AG04450 (cell line): ENCODE results near the gene NEK11. TPM values are rescaled to one million over a fixed set of nuclear protein-coding genes. Genes with fewer than 3 reads are reported as not detected.

ENCODE experiments used
- CTCF ChIA-PET: fragments of 300-600, 350-600 bp; formaldehyde crosslinking; extraction: SDS; loops from one replicate; lab custom pipeline; 2022; ENCODE audit warnings: antibody characterized with exemption, inconsistent platforms; lab: Charles Lee
- POLR2A ChIA-PET: fragments of 350-600 bp; formaldehyde crosslinking; extraction: SDS; loops from one replicate; lab custom pipeline; 2021; ENCODE audit warnings: antibody characterized with exemption, inconsistent platforms; lab: Yijun Ruan, JAX
- DNase-seq: peaks from one replicate; pipeline ENCODE4 v3.0.0-alpha.2; 2011; ENCODE audit warnings: low read depth, low spot score
- H3K27ac ChIP-seq: one replicate; pipeline ENCODE4 v1.5.1; 2012; ENCODE audit warnings: low read depth, low read length, control low read depth
- H3K27me3 ChIP-seq: one replicate; pipeline ENCODE4 v1.6.0; 2012; ENCODE audit warnings: low read length; ENCODE audit not compliant: control insufficient read depth, insufficient read depth
- H3K4me3 ChIP-seq: 2 replicates; pipeline ENCODE4 v1.5.1; 2011; ENCODE audit warnings: mild to moderate bottlenecking, low read depth, low read length, control low read depth
- H3K9me3 ChIP-seq: 2 replicates; pipeline ENCODE4 v1.5.1; 2012; ENCODE audit warnings: low read length; ENCODE audit not compliant: control insufficient read depth, insufficient read depth
- polyA plus RNA-seq: library from polyadenylated mRNA; depleted of rRNA; stranded (reverse); fragments of >200 nt; gene quantifications from 2 replicates; pipeline ENCODE4 v1.2.3, GENCODE V29; 2011
- TF ChIP-seq, protein P1 (sequence below): IDR thresholded peaks from 2 replicates; pipeline ENCODE4 v1.5.1; 2011; ENCODE audit warnings: low read depth, low read length, control low read depth, inconsistent platforms

Gene NEK11
- polyA plus RNA-seq, 1 experiment, result 4.0 TPM

GRCh38 chr3:131304890-131305289 is 278.2 kb downstream of the NEK11 start:
- POLR2A ChIA-PET, result no interaction called here
- TF ChIP-seq, protein P1, sequence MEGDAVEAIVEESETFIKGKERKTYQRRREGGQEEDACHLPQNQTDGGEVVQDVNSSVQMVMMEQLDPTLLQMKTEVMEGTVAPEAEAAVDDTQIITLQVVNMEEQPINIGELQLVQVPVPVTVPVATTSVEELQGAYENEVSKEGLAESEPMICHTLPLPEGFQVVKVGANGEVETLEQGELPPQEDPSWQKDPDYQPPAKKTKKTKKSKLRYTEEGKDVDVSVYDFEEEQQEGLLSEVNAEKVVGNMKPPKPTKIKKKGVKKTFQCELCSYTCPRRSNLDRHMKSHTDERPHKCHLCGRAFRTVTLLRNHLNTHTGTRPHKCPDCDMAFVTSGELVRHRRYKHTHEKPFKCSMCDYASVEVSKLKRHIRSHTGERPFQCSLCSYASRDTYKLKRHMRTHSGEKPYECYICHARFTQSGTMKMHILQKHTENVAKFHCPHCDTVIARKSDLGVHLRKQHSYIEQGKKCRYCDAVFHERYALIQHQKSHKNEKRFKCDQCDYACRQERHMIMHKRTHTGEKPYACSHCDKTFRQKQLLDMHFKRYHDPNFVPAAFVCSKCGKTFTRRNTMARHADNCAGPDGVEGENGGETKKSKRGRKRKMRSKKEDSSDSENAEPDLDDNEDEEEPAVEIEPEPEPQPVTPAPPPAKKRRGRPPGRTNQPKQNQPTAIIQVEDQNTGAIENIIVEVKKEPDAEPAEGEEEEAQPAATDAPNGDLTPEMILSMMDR, result no peak
- CTCF ChIA-PET, result no interaction called here

DNA sequence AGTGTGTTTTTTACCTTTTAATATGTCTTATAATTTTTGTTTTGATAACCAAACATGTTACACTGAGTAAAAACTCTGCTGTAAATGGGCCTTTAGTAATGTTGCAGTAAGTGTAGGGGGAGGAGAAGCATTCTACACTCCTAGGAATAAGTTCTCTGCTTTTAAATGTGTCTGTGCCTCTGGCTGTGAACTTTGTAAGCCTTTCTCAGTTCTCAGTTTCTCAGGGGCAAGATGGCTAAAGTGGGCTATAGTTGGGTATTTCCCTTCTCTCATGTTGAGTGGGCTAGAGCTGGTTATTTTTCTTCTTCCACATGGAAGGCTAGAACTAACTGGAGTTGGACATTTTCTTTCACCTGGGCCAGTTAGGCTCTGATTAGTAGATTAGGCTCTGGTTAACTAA is 279.6 kb downstream of the NEK11 start:
- POLR2A ChIA-PET, result no interaction called here
- Histone ChIP-seq H3K27ac (no peak overlapping the region), H3K27me3 (no peaks in the 10 kb centered on the region), H3K4me3 (no peak overlapping the region), H3K9me3 (no peaks in the 10 kb centered on the region)
- TF ChIP-seq, protein P1, result no peak
- CTCF ChIA-PET, result no interaction called here
- DNase-seq, result no peak

More at GRCh38 chr3:131304890-131305289, 278.2 kb downstream of the NEK11 start:
- no peak overlapping the region for H3K27ac ChIP-seq
- H3K9me3 ChIP-seq, result no peaks in the 10 kb centered on the region
- no peak for DNase-seq
- no peaks in the 10 kb centered on the region for H3K27me3 ChIP-seq
- no peak overlapping the region for H3K4me3 ChIP-seq

DNA sequence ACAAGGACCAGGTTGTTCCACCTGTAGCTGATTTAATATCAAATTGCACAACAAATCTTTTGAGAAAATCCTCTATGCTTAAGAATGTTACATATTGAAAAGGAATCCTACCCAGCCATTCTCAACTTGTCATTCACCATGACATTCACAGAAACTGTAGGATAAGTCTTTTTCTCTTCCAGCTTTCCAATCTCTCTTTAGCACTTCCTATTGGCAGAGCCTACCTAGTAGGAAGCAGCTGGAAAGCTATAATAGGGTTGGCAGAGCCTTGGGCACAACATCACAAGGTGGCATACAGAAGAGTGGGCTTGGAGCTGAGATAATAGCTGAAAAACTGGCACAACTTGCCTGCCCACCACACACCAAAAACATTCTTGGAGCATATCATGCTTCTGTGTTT is 287.6 kb downstream of the NEK11 start:
- Histone ChIP-seq H3K9me3 (no peaks in the 10 kb centered on the region), H3K27ac (no peak overlapping the region), H3K4me3 (no peak overlapping the region), H3K27me3 (no peaks in the 10 kb centered on the region)
- ChIA-PET POLR2A (no interaction called here), CTCF (no interaction called here)
- TF ChIP-seq, protein P1, result no peak
- DNase-seq, result no peak

DNA sequence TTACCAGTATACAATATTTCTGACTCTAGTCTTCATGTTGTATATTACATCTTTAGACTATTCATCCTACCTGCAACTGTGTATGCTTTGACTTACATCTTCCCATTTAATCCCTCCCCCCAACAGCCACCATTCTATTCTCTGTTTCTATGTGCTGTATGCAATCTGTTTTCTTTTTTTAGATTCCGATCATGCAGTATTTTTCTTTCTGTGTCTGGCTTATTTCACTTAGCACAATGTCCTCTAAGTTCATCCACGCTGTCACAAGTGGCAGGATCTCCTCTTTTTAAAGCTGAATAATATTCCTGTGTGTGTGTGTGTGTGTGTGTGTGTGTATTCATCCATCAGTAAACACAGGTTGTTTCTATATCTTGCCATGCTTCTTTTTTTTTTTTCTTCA is 288.5 kb downstream of the NEK11 start:
- POLR2A ChIA-PET, result no interaction called here
- Histone ChIP-seq H3K9me3 (no peaks in the 10 kb centered on the region), H3K27ac (no peak overlapping the region), H3K4me3 (no peak overlapping the region), H3K27me3 (no peaks in the 10 kb centered on the region)
- TF ChIP-seq, protein P1, result no peak
- DNase-seq, result no peak
- CTCF ChIA-PET, result no interaction called here

DNA sequence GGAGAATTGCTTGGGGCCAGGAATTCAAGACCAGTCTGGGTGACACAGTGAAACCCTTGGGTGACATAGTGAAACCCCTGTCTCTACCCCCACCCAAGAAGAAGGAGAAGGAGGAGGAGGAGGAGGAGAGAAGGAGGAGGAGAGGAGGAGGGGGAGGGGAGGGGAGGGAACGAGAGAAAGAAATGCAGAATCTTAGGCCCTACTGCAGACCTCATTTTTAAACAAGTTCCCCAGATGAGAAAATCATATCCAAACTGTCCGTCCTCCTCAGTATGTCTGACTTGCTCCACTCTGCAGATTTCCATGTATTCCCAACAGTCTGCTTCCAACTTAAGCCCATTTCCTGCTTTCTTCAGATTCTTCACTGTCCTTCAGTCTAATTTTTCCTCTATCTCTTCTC is 291.0 kb downstream of the NEK11 start:
- CTCF ChIA-PET, result interaction anchor here (0.5 to 0.6 kb wide), 2 partner anchors 25 to 1668 kb away, joined by 4 read pairs; no protein-coding TSS in a partner anchor
- Histone ChIP-seq H3K27me3 (peaks cover 2% of the 10 kb centered on the region), H3K4me3 (no peak overlapping the region), H3K9me3 (no peaks in the 10 kb centered on the region), H3K27ac (no peak overlapping the region)
- POLR2A ChIA-PET, result no interaction called here
- TF ChIP-seq, protein P1, result no peak
- DNase-seq, result no peak
